ENCODE measurements around the gene IL16.
"Not testable (repeated sequence)": the region's sequence is repeated elsewhere in the genome, so short reads cannot be mapped to it uniquely, and the experiment has no call there.

IL16 gene
- 483 to 662 reads per million in 2 donors for total RNA-seq

DNA sequence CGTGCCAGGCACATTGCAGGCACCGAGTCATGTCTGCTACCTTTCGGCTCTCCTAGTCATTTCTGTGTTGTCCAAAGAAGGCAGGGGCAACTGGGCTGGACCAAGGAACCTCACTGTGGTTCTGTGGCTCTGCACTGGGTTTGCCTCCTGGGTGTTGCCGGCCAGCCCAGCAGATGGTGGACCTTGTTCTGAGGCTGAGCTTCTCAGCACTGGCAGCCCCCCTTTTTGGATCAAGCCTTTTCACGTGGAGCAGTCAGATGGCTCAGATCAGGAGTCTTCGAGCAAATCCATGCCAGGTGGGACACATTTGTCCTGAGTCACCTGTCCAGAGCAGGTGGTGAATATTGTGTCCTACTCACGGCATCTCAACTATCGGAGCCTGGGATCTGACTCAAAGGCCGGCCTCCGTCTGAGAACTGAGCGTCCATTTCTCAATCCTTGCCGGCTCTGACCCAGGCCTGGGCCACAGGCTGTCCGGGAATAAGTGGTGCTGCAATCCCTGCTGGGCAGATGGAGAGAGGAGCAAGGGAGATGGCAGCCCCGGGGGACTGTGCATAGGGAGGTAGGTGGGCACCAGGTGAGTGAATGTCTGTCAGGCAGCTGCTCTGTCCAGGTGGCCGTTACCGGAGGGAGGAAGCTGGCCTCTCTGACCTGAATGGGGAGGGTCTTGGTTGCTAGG, at the start of gene IL16:
IL16 (plus strand) TSS at position 304 of the 679 bp plus-strand sequence. CDS start 28,521 bp downstream, outside the sequence.
- no peak for DNase-seq

DNA sequence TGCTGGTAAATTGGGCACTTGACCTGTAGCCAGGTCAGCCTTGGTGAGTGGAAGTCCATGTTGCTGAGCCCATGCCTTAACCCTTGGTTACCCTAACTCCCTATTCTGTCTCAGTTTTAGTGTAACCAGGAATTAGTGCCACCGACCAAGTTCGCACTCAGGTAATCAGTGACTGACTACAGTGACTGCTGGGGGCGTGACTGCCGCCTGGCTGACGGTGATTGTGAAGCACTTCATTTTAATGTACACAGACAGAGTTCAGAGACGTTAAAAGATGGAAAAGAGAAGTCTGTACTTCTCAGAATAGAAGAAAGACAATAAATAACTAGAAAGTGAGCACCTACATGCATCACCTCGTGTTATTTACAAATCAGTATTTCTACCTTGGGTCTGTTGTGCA, 45.3 kb upstream of the IL16 start:
- no peak for DNase-seq

- no peak for DNase-seq
These were observed 44.3 kb upstream of the IL16 start for GRCh38 chr15:81152339-81152738.

DNA sequence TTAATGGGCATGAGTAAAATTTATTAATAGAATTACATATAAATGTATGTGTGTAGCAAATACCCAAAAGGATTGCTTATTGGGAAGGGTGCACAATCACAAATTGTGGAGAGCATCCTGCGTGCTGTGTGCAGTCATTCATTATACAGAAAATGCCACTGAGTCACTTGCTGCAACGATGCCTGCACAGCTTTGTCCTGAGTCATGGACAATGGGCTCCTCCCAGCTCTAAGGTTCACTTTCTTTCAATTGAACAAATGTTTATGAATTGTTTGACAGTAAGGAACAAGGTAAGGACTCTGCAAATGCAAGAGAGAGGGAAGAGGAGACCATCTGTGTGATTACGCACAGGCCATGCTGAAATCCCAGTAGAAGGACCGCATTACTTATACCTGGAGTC, 43.9 kb upstream of the IL16 start:
- no peak for DNase-seq

GRCh38 chr15:81155375-81156218, 41.1 kb upstream of the IL16 start:
- no peak for DNase-seq

DNA sequence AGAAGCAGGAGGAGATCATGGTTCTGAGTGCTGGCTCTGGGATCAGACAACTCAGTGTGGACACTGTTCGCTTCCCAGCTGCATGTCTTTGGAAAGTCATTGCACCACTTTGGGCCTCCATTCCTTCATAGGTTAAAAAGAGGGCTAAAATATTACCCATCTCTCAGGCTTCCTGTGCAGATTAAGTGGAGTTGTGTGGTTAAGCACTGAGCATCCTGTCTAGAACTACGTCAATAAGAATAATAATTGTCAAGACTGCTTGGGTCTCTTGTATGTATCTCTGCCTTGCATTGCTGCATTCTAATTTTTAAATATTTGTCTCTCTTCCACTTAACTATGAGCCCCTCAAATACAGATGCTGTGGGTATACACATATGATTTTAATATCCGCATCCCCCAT, 40.4 kb upstream of the IL16 start:
- no peak for DNase-seq

DNA sequence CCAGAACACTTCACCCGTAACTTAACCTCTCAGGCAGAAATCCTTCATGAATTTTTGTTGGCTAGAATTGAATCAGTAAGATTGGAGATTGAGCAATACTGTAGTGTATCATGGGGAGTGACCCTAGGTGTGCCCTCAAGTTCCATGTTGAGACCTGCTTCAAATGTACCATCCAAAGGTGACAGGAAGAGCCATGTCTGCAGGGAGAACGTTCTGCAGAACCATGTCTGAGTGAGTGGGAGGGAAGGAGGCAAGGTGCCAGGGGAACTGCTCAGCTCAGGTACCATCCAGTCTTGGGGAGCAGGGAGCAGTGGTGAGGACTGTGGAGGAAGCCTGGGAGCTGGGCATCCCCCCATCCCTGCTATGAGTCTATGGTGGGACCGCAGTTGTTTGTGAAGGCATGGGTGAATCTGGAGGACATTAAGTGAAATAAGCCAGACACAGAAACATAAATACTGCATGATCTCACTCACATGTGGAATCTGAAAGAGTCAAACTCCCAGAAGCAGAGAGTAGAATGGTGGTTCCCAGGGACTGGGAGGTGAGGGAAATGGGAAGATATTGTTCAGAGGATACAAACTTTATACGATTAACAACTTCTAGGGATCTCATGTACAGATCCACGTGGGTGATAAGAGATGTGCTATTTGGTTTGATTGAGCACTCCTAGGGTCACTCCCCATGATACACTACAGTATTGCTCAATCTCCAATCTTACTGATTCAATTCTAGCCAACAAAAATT, 39.3 kb upstream of the IL16 start:
- no peak for DNase-seq

DNA sequence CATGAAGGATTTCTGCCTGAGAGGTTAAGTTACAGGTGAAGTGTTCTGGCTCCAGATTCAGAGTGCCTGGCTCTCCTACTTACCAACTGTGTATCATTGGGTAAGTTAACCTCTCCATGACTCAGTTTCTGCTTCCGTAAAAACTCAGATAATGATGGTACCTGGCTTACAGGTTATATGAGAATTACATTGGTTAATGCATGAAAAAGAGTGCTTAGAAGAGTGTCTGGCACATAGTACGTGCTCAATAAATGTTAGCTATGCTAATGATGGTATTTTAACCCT, 38.8 kb upstream of the IL16 start:
- DNase-seq = no peak

DNA sequence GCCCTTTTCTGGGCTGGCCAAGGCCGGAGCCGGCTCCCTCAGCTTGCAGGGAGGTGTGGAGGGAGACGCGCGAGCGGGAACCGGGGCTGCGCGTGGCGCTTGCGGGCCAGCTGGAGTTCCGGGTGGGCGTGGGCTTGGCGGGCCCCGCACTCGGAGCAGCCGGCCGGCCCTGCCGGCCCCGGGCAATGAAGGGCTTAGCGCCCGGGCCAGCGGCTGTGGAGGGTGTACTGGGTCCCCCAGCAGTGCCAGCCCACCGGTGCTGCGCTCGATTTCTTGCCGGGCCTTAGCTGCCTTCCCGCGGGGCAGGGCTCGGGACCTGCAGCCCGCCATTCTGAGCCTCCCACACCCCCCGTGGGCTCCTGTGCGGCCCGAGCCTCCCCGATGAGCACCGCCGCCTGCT, 38.1 kb upstream of the IL16 start:
- not testable (repeated sequence) for DNase-seq

DNA sequence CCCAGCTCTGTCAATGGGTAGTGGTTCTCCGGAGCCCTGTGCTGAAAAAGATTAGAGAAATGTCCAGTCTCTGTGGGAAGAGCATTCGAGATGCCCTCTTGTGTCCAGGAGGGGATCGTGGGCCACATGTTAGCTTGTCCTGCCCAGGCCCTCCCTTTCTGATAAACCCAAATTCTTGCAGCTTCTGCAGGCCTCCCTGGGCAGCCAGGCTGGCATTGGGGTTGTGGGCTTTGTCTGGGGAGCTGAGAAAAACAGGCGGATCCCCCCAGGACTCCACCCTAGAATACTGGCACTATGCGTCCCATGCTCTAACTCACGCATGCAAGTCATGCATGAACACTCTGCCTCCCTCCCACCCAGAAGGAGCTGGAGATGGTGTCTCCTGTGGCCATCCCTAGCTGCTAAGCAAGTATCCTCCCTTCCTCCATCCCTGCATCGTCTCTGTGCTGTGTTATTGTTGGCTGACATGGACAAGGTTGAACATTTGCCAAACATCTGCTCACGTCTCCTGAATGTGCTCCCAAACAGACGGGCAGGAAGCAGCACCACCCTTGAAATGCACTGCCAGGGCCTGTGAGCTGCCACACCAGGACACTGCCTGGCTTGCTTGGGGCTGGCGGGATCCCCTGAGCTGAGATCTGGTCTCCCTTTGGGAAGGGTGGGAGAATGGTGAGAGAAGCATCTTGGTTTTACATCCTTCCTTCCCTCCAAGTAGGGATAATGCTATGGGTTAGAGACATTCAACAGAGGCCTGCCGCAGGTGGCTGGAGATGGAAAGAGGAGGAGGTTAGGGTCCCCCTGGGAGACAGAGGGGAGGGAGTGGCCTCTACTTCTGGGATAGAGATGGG, 36.1 kb upstream of the IL16 start:
- DNase-seq = no peak

- no peak for DNase-seq
These were observed 35.5 kb upstream of the IL16 start for GRCh38 chr15:81161160-81161673.

DNA sequence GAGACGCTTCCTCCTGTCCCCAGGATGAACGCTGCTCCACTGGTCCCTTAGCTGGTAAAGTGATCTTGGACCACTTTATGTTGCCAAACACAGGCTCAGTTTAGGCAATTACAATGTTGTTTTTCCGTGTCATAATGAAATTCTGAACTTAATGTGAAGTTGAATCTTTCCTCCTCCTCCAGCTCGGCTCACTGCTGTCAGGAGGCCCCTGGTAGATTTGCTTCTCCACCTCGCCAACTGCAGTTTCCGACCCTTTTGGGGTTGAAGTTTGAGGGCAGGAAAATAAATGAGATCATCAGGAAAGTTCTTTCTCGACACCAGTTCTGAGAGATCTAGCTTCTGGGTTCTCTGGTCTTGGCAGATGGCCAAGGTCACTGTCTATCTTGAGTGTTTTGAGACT, 34.8 kb upstream of the IL16 start:
- DNase-seq = no peak

DNA sequence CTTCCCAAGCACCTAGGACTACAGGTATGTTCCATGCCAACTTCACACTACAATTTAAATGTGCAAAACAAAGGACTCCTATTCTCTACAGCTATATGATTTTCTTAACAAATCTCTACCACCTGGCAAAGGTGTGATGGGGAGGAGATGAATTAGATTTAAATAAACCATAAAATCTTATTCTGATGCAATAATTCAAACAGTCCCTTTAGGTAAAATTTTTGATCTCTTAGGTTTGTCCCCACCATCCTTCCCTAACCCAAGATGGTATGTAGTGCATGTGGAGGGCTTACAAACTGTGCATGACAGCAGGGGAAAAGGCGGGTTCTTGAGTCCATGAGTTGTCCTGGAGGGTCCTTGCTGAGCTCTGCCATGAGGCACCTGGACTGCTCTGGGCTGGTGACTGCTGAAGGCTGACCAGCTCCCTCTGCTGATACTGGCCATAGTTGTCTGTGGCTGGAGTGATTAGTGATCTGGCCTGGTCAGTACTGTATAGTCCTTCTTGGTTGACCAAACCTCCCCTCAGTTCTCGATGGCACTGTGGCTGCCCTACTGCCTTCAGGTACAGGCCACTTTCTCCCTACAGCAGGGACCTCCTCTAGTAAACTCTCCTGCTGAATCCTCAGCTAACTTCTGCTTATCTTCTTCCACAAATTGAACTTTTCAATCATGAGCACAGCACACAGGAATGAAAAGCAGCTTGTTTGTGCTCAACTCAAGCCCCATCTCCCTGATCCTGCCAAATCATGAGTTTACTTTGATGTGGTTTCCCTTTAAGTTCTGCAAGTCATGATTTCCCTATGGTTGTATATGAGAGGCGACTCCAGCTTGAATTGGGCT, 32.5 kb upstream of the IL16 start:
- DNase-seq = no peak

DNA sequence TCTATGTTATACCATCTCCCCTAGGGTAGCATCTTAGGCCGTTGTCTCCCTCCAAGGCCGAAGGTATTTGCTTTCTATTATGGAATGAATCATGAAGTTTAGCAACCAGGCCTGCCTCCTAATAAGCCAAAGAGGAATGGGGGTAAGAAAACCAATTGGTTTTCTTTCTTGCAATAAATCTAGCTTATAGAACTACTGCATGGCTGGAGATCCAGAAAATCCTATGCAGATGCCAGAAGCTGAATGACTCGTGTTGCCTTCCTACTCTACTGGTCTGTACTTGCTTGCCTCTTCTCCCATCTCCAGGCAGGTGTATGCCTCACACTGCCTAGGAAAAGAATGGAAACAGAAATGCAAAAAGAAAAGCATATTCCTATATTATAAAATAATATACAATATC, 31.1 kb upstream of the IL16 start:
- DNase-seq = no peak

DNA sequence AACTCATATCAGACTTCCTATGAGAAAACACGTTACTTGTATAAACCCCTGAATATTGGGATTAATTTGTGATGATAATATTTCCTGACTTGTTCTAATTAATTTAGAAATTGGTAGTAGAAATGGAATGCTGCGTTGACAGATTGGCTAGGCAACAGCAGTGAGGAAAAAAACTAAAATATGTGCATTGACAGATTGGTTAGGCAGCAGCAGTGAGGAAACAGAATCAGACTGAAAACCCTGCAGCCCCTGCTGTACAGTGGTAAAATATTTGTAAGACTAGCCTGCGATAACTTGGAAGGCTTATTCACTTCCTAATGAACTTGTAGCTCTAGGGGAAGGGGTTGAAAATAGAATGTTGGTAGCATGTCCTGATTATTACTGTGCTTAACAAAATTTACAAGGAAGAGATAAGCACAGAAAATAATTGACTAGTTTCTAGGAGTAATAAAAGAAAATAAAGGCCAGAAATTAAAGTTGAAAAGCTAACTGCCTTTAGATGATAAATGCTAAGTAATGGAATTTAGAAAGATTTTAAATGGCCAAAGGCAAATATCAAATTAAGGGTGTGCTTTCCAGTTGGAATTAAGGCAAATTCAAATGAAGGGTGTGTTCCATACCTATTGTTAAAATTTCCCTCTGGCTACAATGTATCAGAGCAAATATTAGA, 29.9 kb upstream of the IL16 start:
- no peak for DNase-seq

DNA sequence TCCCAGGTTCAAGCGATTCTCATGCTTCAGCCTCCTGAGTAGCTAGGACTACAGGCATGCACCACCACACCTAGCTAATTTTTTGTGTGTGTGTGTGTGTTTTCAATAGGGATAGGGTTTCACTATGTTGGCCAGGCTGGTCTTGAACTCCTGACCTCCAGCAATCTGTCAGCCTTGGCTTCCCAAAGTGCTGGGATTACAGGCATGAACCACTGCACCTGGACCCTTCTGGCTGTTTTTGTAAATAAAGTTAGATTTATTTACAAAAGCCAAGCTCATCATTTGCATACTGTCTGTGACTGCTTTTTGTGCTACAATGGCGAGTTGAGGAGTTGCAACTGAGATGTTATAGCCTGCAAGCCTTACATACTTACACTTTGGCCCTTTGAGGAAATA, 28.6 kb upstream of the IL16 start:
- no peak for DNase-seq

GRCh38 chr15:81168644-81169043, 28.0 kb upstream of the IL16 start:
- DNase-seq = no peak

GRCh38 chr15:81170511-81170910, 26.2 kb upstream of the IL16 start:
- DNase-seq = no peak

DNA sequence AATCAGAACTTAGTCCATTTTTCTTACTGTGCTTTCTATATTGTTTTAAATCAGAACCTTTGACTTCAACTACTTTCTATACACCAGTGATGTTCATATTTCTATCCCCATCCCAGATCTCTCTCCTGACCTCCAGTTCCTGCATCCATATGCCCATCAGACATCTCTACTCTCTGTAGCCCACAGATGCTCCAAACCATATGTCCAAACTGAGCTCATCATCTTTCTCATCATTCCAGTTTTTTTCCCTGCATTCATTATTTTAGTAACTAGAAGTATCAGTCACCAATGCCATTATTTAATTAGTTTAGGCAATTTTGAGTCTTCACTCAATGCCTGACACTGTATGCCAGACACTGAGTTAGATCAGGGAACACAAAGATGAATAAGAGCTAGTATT, 25.4 kb upstream of the IL16 start:
- DNase-seq = no peak

DNA sequence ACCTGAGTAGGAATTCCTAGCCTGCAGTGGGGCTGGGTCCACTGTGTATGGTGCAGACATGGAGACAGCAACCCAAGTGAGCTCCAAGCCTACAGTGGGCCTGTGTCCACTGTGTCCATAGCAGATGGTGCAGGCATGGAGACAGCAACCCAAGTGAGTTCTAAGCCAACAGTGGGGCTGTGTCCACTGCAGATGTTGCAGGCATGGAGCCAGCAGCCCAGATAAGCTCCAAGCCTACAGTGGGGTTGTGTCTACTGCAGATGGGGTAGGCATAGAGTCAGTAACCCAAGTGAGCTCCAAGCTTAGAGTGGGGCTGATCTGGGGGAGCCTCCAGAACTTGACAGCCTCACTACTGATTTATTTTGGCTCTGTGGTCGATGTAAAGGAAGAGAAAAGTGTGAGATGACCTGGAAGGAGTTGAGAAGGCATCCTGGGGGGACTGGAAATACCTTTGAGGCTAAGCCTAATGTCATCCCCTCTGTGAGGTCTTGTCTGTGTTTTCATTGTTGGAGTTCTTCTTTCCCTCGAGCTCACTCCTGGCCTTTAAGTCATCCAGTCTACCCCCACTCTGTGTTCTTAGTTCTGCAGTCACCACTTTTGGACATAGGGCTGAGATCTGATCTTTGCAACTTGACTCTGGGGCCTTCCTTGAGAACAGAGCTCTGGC, 22.4 kb upstream of the IL16 start:
- no peak for DNase-seq

All from activated gamma-delta T cell (primary cell).